ENCODE results near the gene GPC6.
"Not testable (repeated sequence)": the region's sequence is repeated elsewhere in the genome, so short reads cannot be mapped to it uniquely, and the experiment has no call there.

GRCh38 chr13:93454676-93455235, 228.1 kb downstream of the GPC6 start:
- TF ChIP-seq, protein P1, sequence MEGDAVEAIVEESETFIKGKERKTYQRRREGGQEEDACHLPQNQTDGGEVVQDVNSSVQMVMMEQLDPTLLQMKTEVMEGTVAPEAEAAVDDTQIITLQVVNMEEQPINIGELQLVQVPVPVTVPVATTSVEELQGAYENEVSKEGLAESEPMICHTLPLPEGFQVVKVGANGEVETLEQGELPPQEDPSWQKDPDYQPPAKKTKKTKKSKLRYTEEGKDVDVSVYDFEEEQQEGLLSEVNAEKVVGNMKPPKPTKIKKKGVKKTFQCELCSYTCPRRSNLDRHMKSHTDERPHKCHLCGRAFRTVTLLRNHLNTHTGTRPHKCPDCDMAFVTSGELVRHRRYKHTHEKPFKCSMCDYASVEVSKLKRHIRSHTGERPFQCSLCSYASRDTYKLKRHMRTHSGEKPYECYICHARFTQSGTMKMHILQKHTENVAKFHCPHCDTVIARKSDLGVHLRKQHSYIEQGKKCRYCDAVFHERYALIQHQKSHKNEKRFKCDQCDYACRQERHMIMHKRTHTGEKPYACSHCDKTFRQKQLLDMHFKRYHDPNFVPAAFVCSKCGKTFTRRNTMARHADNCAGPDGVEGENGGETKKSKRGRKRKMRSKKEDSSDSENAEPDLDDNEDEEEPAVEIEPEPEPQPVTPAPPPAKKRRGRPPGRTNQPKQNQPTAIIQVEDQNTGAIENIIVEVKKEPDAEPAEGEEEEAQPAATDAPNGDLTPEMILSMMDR (IDR thresholded peaks at IDR 0.05; ENCODE audit: insufficient read depth, low read depth, low read length), result not testable (repeated sequence)
- not testable (repeated sequence) for TF ChIP-seq EZH2 (IDR thresholded peaks at IDR 0.05; ENCODE audit: insufficient read depth, low read length)

Measured in astrocyte (in vitro differentiated cells and primary cell).